Measurements from ENCODE around the gene C14orf93. TPM values are rescaled to one million over a fixed set of nuclear protein-coding genes. Genes with fewer than 3 reads are reported as not detected.
A peak's percentile ranks its signal among the peaks of the same experiment; 100 is the strongest.

C14orf93 gene, protein sequence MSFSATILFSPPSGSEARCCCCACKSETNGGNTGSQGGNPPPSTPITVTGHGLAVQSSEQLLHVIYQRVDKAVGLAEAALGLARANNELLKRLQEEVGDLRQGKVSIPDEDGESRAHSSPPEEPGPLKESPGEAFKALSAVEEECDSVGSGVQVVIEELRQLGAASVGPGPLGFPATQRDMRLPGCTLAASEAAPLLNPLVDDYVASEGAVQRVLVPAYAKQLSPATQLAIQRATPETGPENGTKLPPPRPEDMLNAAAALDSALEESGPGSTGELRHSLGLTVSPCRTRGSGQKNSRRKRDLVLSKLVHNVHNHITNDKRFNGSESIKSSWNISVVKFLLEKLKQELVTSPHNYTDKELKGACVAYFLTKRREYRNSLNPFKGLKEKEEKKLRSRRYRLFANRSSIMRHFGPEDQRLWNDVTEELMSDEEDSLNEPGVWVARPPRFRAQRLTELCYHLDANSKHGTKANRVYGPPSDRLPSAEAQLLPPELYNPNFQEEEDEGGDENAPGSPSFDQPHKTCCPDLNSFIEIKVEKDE
- polyA plus RNA-seq (2013): 18.0 TPM

DNA sequence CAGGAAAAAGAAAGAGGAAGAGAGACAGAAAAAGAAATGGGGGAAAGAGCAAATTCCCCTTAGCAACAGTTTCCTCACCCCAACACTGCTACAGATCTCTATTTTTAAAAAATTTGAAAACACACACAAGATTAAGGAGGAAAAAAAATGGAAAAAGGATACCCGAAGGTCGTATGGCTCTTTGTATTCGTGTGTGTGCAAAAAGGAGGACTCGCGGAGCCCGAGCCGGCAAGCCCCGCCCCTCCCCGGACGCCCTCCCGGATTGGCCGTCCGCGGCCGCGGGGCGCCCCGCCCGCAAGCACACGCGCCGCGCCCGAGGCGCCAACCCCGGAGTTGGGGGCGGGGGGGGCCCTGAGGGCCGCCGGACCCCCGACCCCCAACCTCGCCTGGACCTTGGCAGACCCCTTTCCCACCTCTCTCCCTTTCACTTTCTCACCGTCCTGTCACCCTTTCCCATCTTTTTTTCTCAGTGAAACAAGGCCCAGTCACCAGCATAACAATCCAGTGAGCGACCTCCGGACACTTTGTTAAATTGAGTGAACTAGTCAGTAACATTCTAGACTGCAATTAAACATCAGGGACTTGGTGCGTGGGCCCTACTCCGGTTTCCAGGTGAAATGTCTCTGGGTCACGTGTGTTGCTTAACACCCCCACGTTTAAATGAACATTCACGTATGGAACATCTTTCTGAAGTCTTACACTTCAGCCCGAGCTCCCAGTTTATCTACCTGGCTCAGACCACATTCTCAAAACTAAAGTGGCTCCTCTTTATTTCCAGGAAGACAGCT lies at the start of gene C14orf93:
Gene C14orf93 (minus strand): TSS at position 205 of the 788 bp plus-strand sequence. CDS start 11,120 bp downstream, outside the sequence.
- H3K4me1 ChIP-seq (ENCODE audit: control extremely low read depth in 1 of 4, control insufficient read depth in 4 of 4, insufficient read depth in 4 of 4, low read length in 3 of 4): peaks cover 8 to 34% (median 28%) of the 10 kb centered on the region in 4 experiments
- peak; percentile 68 to 86 (median 83) for DNase-seq
- no peaks in the 10 kb centered on the region for H3K27me3 ChIP-seq (replicated peaks in 2 of 5; ENCODE audit: control insufficient read depth in 4 of 5, insufficient read depth in 5 of 5, low read length in 4 of 5)
- CTCF ChIA-PET: interaction anchor here (0.9 to 3.1 kb wide), 3 partner anchors 15 to 43 kb away, joined by 3 to 13 read pairs (median 3); no protein-coding TSS in a partner anchor
- H3K36me3 ChIP-seq (ENCODE audit: control insufficient read depth in 4 of 4, insufficient read depth in 4 of 4, low read length in 3 of 4): no peaks in the 10 kb centered on the region
- peak within 1 kb of the TSS; percentile 58 to 87 for H3K27ac ChIP-seq (ENCODE audit: insufficient read depth in 1 of 2, low read depth in 1 of 2, low read length in 2 of 2, poor library complexity in 1 of 2, severe bottlenecking in 2 of 2)
- 4% methylated on average over 27 of the region's 40 CpGs for WGBS (ENCODE audit: insufficient coverage)
- POLR2A ChIA-PET: interaction anchor here (0.6 kb wide), 2 partner anchors 16 to 79 kb away, joined by 3 read pairs; no protein-coding TSS in a partner anchor
- no peaks in the 10 kb centered on the region for H3K9me3 ChIP-seq (ENCODE audit: control extremely low read depth in 1 of 5, control insufficient read depth in 4 of 5, insufficient read depth in 2 of 5, low read depth in 1 of 5, low read length in 4 of 5)
- H3K4me3 ChIP-seq (ENCODE audit: control insufficient read depth in 1 of 7, extremely low read depth in 1 of 7, insufficient read depth in 4 of 7, low read depth in 2 of 7, low read length in 6 of 7): peak within 1 kb of the TSS; percentile 64 to 94 (median 80)

DNA sequence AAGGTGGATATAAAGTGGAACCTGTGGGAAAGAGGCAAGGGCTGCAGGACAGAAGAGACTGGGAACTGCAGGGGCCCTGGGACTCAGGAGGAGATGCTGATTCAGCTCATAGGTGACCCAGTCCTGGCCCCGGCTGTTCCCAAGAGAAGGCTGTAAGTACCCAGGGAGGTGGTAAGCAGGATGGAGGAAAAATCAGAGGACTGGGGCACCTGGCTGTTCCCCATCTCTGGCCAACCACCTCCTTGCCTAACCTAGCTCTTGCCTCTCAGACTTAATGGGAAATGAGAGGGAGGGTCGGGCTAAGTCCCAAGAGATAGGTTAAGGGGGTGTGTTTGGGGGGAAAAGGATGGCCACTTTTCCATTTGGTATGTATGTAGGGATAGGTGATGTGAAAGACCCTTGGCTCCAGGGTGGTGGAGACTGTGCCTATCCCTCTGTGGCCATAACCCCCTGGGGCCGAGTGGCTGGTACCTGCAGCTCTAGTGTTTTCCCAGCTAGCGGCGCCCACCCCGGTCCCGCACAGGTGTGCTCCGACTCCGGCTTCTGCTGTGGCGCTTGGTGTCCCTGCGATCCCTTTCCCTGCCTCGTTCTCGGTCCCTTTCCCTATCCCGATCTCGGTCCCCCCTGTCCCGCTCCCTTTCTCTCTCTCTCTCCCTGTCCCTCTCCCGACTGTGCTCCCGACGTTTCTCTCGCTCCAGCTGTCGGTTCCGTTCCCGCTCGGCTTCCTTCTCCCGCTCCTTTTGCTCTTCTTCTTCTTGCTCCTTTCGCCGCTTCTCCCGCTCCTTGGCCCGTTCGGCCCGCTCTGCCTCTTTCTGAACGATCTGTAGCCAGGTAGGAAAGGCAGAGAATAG lies 48.9 kb upstream of the C14orf93 start:
- H3K27me3 ChIP-seq (replicated peaks in 2 of 5; ENCODE audit: control insufficient read depth in 4 of 5, insufficient read depth in 5 of 5, low read length in 4 of 5): peaks cover 0 to 7% (median 5%) of the 10 kb centered on the region in 5 experiments
- CTCF ChIA-PET: interaction anchor here (0.5 to 33.6 kb wide), 29 partner anchors 9 to 470 kb away, joined by 3 to 933 read pairs (median 5); partner anchors contain the start of genes ACIN1, AJUBA, C14orf119 and DAD1
- H3K27ac ChIP-seq (ENCODE audit: insufficient read depth in 1 of 2, low read depth in 1 of 2, low read length in 2 of 2, poor library complexity in 1 of 2, severe bottlenecking in 2 of 2): no peak overlapping the region
- whole genome bisulfite sequencing (ENCODE audit: insufficient coverage): 95% methylated on average over 32 of the region's 32 CpGs
- no peak overlapping the region for H3K4me3 ChIP-seq (ENCODE audit: control insufficient read depth in 1 of 7, extremely low read depth in 1 of 7, insufficient read depth in 4 of 7, low read depth in 2 of 7, low read length in 6 of 7)
- peaks cover 0 to 21% (median 19%) of the 10 kb centered on the region in 4 experiments for H3K4me1 ChIP-seq (ENCODE audit: control extremely low read depth in 1 of 4, control insufficient read depth in 4 of 4, insufficient read depth in 4 of 4, low read length in 3 of 4)
- H3K9me3 ChIP-seq (ENCODE audit: control extremely low read depth in 1 of 5, control insufficient read depth in 4 of 5, insufficient read depth in 2 of 5, low read depth in 1 of 5, low read length in 4 of 5): no peaks in the 10 kb centered on the region
- no peak for DNase-seq
- POLR2A ChIA-PET: interaction anchor here (0.6 to 1.0 kb wide), 5 partner anchors 52 to 469 kb away, joined by 3 to 5 read pairs (median 4); partner anchors contain the start of gene AJUBA
- peaks cover 25 to 48% (median 42%) of the 10 kb centered on the region in 4 experiments for H3K36me3 ChIP-seq (ENCODE audit: control insufficient read depth in 4 of 4, insufficient read depth in 4 of 4, low read length in 3 of 4)

DNA sequence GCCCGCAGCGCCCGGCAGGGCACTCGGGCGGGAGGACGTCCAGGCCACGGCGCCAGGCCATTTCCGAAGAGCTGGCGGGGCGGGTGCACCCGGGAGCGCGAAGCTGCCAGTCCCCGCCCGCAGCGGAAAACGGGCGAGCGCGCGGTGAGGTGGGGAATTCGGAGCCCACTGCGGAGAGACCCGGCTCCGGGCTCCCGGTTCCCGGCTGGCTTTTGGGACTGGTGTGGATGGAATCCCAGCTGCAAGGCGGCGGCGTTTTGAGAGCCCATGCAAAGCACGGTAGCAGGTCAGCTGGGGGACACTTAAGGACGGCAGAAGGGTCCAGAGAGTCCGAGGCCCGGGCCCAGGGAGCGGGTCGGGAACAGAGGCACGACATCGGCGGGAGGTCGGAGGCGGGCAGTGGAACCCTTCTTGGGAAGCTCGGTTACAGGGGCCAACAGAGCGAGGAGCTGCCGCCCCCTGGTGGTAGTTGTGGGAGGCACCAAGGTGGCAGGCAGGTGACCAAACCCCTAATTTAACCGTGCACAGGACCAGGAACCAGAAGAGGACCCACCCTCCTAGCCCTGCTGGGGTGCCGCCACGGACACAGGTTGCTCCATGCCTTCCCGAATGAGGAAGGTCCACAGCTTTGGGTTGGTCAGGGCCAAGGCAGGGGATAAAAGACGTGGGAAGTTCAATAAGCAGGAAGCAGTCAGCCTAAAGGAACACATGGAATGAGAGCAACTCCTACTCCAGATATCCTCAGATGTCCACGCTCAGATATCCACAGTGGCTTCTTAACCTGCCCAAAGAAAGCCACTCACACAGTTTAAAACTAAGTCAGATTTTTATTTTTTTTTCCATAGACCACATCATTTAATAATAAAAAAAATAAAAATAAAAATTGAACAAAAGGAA lies 48.1 kb upstream of the C14orf93 start:
- Histone ChIP-seq H3K9me3 (ENCODE audit: control extremely low read depth in 1 of 5, control insufficient read depth in 4 of 5, insufficient read depth in 2 of 5, low read depth in 1 of 5, low read length in 4 of 5) (no peaks in the 10 kb centered on the region), H3K36me3 (ENCODE audit: control insufficient read depth in 4 of 4, insufficient read depth in 4 of 4, low read length in 3 of 4) (peaks cover 21 to 40% (median 34%) of the 10 kb centered on the region in 4 experiments), H3K4me3 (ENCODE audit: control insufficient read depth in 1 of 7, extremely low read depth in 1 of 7, insufficient read depth in 4 of 7, low read depth in 2 of 7, low read length in 6 of 7) (peak overlapping the region; percentile 37 to 82 (median 79)), H3K27me3 (replicated peaks in 2 of 5; ENCODE audit: control insufficient read depth in 4 of 5, insufficient read depth in 5 of 5, low read length in 4 of 5) (peaks cover 0 to 7% (median 5%) of the 10 kb centered on the region in 5 experiments), H3K27ac (ENCODE audit: insufficient read depth in 1 of 2, low read depth in 1 of 2, low read length in 2 of 2, poor library complexity in 1 of 2, severe bottlenecking in 2 of 2) (no peak overlapping the region), H3K4me1 (ENCODE audit: control extremely low read depth in 1 of 4, control insufficient read depth in 4 of 4, insufficient read depth in 4 of 4, low read length in 3 of 4) (peaks cover 0 to 21% (median 19%) of the 10 kb centered on the region in 4 experiments)
- ChIA-PET CTCF (interaction anchor here (0.7 to 33.6 kb wide), 30 partner anchors 9 to 501 kb away, joined by 3 to 933 read pairs (median 4); partner anchors contain the start of genes ACIN1, AJUBA, C14orf119 and HAUS4), POLR2A (interaction anchor here (0.6 to 1.2 kb wide), 7 partner anchors 51 to 468 kb away, joined by 3 to 5 read pairs (median 4); partner anchors contain the start of gene AJUBA)
- 2% methylated on average over 42 of the region's 51 CpGs for WGBS (ENCODE audit: insufficient coverage)
- peak; percentile 80 to 90 (median 86) for DNase-seq

DNA sequence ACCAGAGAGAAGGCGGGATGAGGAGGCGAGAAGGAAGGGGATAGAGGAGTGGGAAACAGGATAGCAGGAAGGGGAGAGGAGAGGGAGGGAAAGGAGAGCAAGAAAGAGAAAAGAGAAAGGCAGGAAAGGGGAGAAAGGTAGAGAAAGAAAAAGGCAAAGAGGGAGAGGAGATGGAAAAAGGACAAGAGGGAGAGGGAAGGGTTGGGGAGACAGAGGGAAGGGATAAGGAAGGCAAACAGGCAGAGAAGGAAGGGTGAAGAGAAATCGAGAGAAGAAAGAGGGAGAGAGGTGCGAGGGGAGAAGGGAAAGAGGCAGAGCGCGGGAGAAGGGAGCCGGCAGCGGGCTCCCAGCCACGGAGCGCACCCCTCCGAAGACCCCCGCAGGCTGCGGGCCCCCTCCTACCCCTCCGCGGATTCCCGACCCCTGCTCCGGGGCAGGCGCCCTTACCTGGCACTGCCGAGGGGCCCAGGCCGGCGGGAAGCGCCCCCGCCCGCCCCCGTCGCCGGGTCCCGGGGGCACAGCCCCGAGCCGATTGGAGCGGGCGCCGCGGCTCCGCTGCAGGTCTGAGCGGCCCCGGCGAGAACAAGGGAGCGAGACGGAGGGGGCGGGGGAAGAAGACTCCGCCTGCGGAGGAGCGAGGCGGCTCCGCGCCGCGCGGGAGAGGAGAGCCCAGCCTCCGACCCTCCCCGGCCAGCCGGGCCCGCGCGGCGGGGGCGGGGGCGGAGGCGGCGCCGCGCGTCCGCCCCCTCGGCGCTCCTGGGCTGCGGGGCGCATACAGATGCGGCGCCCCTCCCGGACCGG lies 47.2 kb upstream of the C14orf93 start, which contains the start of gene CDH24:
Gene CDH24 (minus strand): TSS at position 565 of the 801 bp plus-strand sequence. CDS start 1,787 bp downstream, outside the sequence.
- POLR2A ChIA-PET: interaction anchor here (0.7 to 1.7 kb wide), 7 partner anchors 50 to 206 kb away, joined by 3 to 5 read pairs (median 3); partner anchors contain the start of gene AJUBA
- H3K9me3 ChIP-seq (ENCODE audit: control extremely low read depth in 1 of 5, control insufficient read depth in 4 of 5, insufficient read depth in 2 of 5, low read depth in 1 of 5, low read length in 4 of 5): no peaks in the 10 kb centered on the region
- peaks cover 0 to 21% (median 19%) of the 10 kb centered on the region in 4 experiments for H3K4me1 ChIP-seq (ENCODE audit: control extremely low read depth in 1 of 4, control insufficient read depth in 4 of 4, insufficient read depth in 4 of 4, low read length in 3 of 4)
- 3% methylated on average over 32 of the region's 73 CpGs for WGBS (ENCODE audit: insufficient coverage)
- H3K27ac ChIP-seq (ENCODE audit: insufficient read depth in 1 of 2, low read depth in 1 of 2, low read length in 2 of 2, poor library complexity in 1 of 2, severe bottlenecking in 2 of 2): no peak within 1 kb of the TSS
- H3K27me3 ChIP-seq (replicated peaks in 2 of 5; ENCODE audit: control insufficient read depth in 4 of 5, insufficient read depth in 5 of 5, low read length in 4 of 5): peaks cover 0 to 7% (median 5%) of the 10 kb centered on the region in 5 experiments
- peaks cover 12 to 31% (median 25%) of the 10 kb centered on the region in 4 experiments for H3K36me3 ChIP-seq (ENCODE audit: control insufficient read depth in 4 of 4, insufficient read depth in 4 of 4, low read length in 3 of 4)
- peak within 1 kb of the TSS; percentile 37 to 82 (median 79) for H3K4me3 ChIP-seq (ENCODE audit: control insufficient read depth in 1 of 7, extremely low read depth in 1 of 7, insufficient read depth in 4 of 7, low read depth in 2 of 7, low read length in 6 of 7)
- CTCF ChIA-PET: interaction anchor here (0.7 to 33.6 kb wide), 34 partner anchors 8 to 501 kb away, joined by 3 to 933 read pairs (median 6); partner anchors contain the start of genes ACIN1, AJUBA, C14orf119 and HAUS4
- peak; percentile 49 to 75 (median 74) for DNase-seq

Measured in common myeloid progenitor, CD34-positive (primary cell).